Mesothelial cell of epicardium (in vitro differentiated cells): ENCODE measurements around the gene FBXO40. TPM values are rescaled to one million over a fixed set of nuclear protein-coding genes. Genes with fewer than 3 reads are reported as not detected.

ENCODE experiments used
- DNase-seq, 2 experiments: peaks; one replicate each; pipeline ENCODE4 v3.0.0; 2021; ENCODE audit warnings: low spot score in 2 of 2; ENCODE audit not compliant: unreplicated experiment in 2 of 2
- H3K27ac Mint-ChIP-seq: 2 replicates; pipeline ENCODE4 v1.8.0; 2021; ENCODE audit warnings: mixed read lengths
- H3K27me3 Mint-ChIP-seq: 2 replicates; pipeline ENCODE4 v1.8.0; 2021; ENCODE audit warnings: low read depth, mixed read lengths
- H3K36me3 Mint-ChIP-seq: 2 replicates; pipeline ENCODE4 v1.8.0; 2021; ENCODE audit warnings: mixed read lengths
- H3K4me1 Mint-ChIP-seq: 2 replicates; pipeline ENCODE4 v1.8.0; 2021; ENCODE audit warnings: mixed read lengths
- H3K4me3 Mint-ChIP-seq: 2 replicates; pipeline ENCODE4 v1.8.0; 2021; ENCODE audit warnings: mild to moderate bottlenecking, moderate library complexity, mixed read lengths
- H3K9me3 Mint-ChIP-seq: 2 replicates; pipeline ENCODE4 v1.8.0; 2021; ENCODE audit warnings: mixed read lengths
- total RNA-seq: library from RNA; stranded (reverse); gene quantifications from 3 replicates; pipeline ENCODE4 v1.2.1, GENCODE V29; 2021
- TF ChIP-seq, protein P1 (sequence below): fragments of 200-600 bp; sonication (generic); IDR thresholded peaks from one replicate; pipeline ENCODE4 v1.5.0; 2021; ENCODE audit warnings: antibody characterized with exemption; ENCODE audit not compliant: unreplicated experiment

Gene FBXO40
- total RNA-seq, 1 donor from 2014 or later: not detected

DNA sequence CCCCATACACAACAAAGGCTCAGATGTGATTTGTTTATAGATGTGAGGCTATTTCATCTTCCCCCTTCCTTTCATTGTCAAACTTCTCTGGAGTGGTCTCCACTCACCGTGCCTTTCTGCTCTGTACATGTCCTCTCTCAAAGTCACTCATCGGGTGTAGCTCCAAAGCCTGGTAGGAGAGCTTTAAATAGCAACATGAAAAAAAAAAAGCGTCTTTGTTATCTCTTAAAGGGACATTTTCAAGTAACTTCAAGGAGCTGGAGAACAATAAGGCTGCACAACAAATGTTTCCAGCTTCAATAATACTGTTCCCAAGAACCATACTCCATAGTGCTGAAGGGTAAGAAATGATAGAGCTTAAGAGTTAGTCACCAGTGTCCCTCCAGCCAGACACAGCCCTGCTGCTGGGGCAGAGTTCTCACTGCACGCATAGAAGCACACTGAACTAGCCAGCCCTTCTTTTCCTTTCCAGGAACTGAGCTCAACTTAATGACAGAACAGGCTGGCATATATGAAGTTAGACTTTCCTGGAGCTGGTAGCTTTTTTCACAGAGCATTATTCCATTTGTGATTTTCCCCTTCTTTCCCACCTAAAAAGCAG is 8.1 kb downstream of the FBXO40 start:
- Mint-ChIP-seq H3K36me3 (no peaks in the 10 kb centered on the region), H3K27me3 (no peaks in the 10 kb centered on the region), H3K27ac (no peak overlapping the region), H3K4me3 (no peak overlapping the region), H3K9me3 (no peaks in the 10 kb centered on the region), H3K4me1 (no peaks in the 10 kb centered on the region)
- TF ChIP-seq, protein P1, sequence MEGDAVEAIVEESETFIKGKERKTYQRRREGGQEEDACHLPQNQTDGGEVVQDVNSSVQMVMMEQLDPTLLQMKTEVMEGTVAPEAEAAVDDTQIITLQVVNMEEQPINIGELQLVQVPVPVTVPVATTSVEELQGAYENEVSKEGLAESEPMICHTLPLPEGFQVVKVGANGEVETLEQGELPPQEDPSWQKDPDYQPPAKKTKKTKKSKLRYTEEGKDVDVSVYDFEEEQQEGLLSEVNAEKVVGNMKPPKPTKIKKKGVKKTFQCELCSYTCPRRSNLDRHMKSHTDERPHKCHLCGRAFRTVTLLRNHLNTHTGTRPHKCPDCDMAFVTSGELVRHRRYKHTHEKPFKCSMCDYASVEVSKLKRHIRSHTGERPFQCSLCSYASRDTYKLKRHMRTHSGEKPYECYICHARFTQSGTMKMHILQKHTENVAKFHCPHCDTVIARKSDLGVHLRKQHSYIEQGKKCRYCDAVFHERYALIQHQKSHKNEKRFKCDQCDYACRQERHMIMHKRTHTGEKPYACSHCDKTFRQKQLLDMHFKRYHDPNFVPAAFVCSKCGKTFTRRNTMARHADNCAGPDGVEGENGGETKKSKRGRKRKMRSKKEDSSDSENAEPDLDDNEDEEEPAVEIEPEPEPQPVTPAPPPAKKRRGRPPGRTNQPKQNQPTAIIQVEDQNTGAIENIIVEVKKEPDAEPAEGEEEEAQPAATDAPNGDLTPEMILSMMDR: no peak
- DNase-seq: no peak

DNA sequence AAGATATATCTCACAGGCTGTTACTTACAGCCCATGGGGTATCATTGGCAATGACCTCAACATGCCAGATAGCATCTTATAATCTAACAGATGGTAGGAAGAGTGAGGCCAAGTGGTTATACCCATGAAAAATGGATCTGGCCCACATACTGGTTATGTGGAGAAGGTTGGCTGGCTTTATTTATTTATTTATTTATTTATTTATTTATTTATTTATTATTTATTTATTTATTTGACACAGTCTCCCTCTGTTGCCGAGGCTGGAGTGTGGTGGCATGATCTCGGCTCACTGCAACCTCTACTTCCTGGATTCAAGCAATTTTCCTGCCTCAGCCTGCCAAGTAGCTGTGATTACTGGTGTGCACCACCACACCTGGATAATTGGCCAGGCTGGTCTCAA is 11.6 kb downstream of the FBXO40 start:
- TF ChIP-seq, protein P1: no peak
- DNase-seq: no peak
- no peak overlapping the region for H3K4me3 Mint-ChIP-seq
- no peak overlapping the region for H3K27ac Mint-ChIP-seq
- H3K27me3 Mint-ChIP-seq: no peaks in the 10 kb centered on the region
- H3K9me3 Mint-ChIP-seq: no peaks in the 10 kb centered on the region
- H3K4me1 Mint-ChIP-seq: no peaks in the 10 kb centered on the region
- H3K36me3 Mint-ChIP-seq: no peaks in the 10 kb centered on the region

DNA sequence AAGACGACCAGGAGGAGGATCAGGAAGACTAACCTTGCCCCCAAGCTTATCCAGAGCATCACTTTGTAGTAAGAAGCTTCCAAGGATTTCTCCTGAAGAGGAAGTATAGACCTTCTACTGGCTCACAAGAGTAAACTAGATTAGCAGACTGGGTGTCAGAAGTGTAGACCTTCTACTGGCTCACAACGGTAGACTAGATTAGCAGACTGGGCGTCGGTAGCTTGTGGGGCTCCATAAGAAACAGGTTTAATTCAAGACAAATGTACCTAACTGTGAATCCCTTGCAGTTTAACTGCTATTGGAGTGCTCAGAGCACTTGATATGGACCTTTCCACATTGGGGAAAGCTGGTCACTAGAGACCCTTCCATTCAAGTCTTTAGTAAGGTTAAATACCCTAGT is 12.9 kb downstream of the FBXO40 start:
- Mint-ChIP-seq H3K4me3 (no peak overlapping the region), H3K27me3 (no peaks in the 10 kb centered on the region), H3K36me3 (no peaks in the 10 kb centered on the region), H3K4me1 (peaks cover 3% of the 10 kb centered on the region), H3K9me3 (no peaks in the 10 kb centered on the region), H3K27ac (no peak overlapping the region)
- DNase-seq: no peak
- TF ChIP-seq, protein P1: no peak

DNA sequence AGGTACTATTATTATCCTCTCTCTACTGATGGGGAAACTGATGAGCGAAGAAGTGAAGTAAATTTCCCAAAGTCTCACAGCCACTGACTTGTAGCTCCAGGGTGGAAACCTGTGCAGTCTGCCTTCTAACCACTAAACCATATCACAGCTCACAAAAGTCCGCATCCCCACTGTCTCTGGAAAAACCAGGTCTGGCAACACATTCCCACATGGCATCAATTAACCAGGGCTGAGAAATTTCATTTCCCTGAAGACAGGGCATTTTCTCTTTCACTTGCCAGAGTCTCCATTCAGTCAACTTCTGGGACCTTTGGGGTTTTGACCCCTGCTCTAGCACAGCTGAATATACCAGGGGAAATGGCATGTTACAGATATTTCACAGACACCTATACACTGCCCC is 26.5 kb downstream of the FBXO40 start:
- Mint-ChIP-seq H3K4me3 (no peak overlapping the region), H3K9me3 (no peaks in the 10 kb centered on the region), H3K36me3 (no peaks in the 10 kb centered on the region), H3K27me3 (peaks cover 7% of the 10 kb centered on the region), H3K4me1 (no peaks in the 10 kb centered on the region), H3K27ac (no peak overlapping the region)
- TF ChIP-seq, protein P1: no peak
- no peak for DNase-seq

DNA sequence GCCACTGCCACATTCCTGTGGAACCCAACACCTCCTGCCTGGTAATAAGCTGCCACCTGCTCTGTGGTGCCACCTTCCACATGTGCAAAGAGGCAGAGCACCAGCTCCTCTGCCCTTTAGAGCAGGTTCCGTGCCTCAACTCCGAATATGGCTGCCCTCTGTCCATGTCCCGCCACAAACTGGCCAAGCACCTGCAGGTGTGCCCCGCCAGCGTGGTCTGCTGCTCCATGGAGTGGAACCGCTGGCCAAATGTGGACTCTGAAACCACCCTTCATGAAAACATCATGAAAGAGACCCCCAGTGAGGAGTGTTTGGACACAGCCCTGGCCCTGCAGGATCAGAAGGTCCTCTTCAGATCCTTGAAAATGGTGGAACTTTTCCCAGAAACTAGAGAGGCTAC is 28.3 kb downstream of the FBXO40 start:
- Mint-ChIP-seq H3K9me3 (no peaks in the 10 kb centered on the region), H3K27me3 (peaks cover 7% of the 10 kb centered on the region), H3K36me3 (no peaks in the 10 kb centered on the region), H3K4me3 (no peak overlapping the region), H3K27ac (no peak overlapping the region), H3K4me1 (no peaks in the 10 kb centered on the region)
- DNase-seq: no peak
- TF ChIP-seq, protein P1: no peak
